Measurements from ENCODE around the gene HTATSF1. TPM values are rescaled to one million over a fixed set of nuclear protein-coding genes. Genes with fewer than 3 reads are reported as not detected.

HTATSF1 gene
- total RNA-seq, 1 donor from 2014 or later: 33.1 TPM

GRCh38 chrX:136529795-136530194, 32.4 kb downstream of the HTATSF1 start:
- Mint-ChIP-seq H3K9me3 (ENCODE audit: unreplicated experiment) (no peaks in the 10 kb centered on the region), H3K27ac (ENCODE audit: unreplicated experiment) (no peak overlapping the region), H3K36me3 (ENCODE audit: low read depth, unreplicated experiment) (no peaks in the 10 kb centered on the region), H3K4me3 (ENCODE audit: unreplicated experiment) (no peak overlapping the region), H3K27me3 (ENCODE audit: low read depth, unreplicated experiment) (no peaks in the 10 kb centered on the region), H3K4me1 (ENCODE audit: low read depth, unreplicated experiment) (peaks cover 4% of the 10 kb centered on the region)
- Histone ChIP-seq H3K27ac (ENCODE audit: low read depth, low read length) (no peak overlapping the region), H3K9ac (ENCODE audit: low read length) (no peak overlapping the region), H3K79me2 (ENCODE audit: insufficient read depth, low read length) (no peaks in the 10 kb centered on the region), H2AFZ (ENCODE audit: low read depth, low read length) (no peak overlapping the region), H4K20me1 (ENCODE audit: insufficient read depth, low read length) (no peaks in the 10 kb centered on the region), H3K4me1 (ENCODE audit: insufficient read depth, low read length) (no peaks in the 10 kb centered on the region), H3K4me3 (ENCODE audit: insufficient read depth, low read depth, low read length) (no peak overlapping the region), H3K36me3 (ENCODE audit: insufficient read depth, low read length) (no peaks in the 10 kb centered on the region), H3K9me3 (ENCODE audit: insufficient read depth, low read depth, low read length) (no peaks in the 10 kb centered on the region), H3K4me2 (ENCODE audit: low read length) (no peak overlapping the region), H3K27me3 (ENCODE audit: insufficient read depth, low read length) (no peaks in the 10 kb centered on the region)
- DNase-seq (ENCODE audit: low read depth) (no peak), FAIRE-seq (peak; percentile 66)
- TF ChIP-seq EZH2 (IDR thresholded peaks at IDR 0.05; ENCODE audit: insufficient read depth, low read length) (no peak), CTCF (IDR thresholded peaks at IDR 0.05; ENCODE audit: insufficient read depth, low read depth, low read length) (no peak)

GRCh38 chrX:136531951-136532350, 34.6 kb downstream of the HTATSF1 start, which contains the start of gene VGLL1:
VGLL1 (plus strand) TSS chrX:136532215; CDS start chrX:136536021, 3,806 bp downstream.
- no peak within 1 kb of the TSS for H3K27ac ChIP-seq (ENCODE audit: low read depth, low read length)
- H3K4me1 Mint-ChIP-seq (ENCODE audit: low read depth, unreplicated experiment): no peaks in the 10 kb centered on the region
- no peak within 1 kb of the TSS for H3K4me3 Mint-ChIP-seq (ENCODE audit: unreplicated experiment)
- no peak for FAIRE-seq
- no peaks in the 10 kb centered on the region for H3K9me3 ChIP-seq (ENCODE audit: insufficient read depth, low read depth, low read length)
- H3K4me2 ChIP-seq (ENCODE audit: low read length): no peak within 1 kb of the TSS
- no peaks in the 10 kb centered on the region for H3K36me3 ChIP-seq (ENCODE audit: insufficient read depth, low read length)
- H3K27ac Mint-ChIP-seq (ENCODE audit: unreplicated experiment): no peak within 1 kb of the TSS
- no peaks in the 10 kb centered on the region for H4K20me1 ChIP-seq (ENCODE audit: insufficient read depth, low read length)
- H2AFZ ChIP-seq (ENCODE audit: low read depth, low read length): no peak within 1 kb of the TSS
- H3K27me3 Mint-ChIP-seq (ENCODE audit: low read depth, unreplicated experiment): no peaks in the 10 kb centered on the region
- DNase-seq (ENCODE audit: low read depth): no peak
- no peaks in the 10 kb centered on the region for H3K79me2 ChIP-seq (ENCODE audit: insufficient read depth, low read length)
- H3K36me3 Mint-ChIP-seq (ENCODE audit: low read depth, unreplicated experiment): no peaks in the 10 kb centered on the region
- no peak within 1 kb of the TSS for H3K9ac ChIP-seq (ENCODE audit: low read length)
- H3K9me3 Mint-ChIP-seq (ENCODE audit: unreplicated experiment): no peaks in the 10 kb centered on the region
- no peaks in the 10 kb centered on the region for H3K27me3 ChIP-seq (ENCODE audit: insufficient read depth, low read length)
- TF ChIP-seq CTCF (IDR thresholded peaks at IDR 0.05; ENCODE audit: insufficient read depth, low read depth, low read length) (no peak), EZH2 (IDR thresholded peaks at IDR 0.05; ENCODE audit: insufficient read depth, low read length) (no peak)
- H3K4me3 ChIP-seq (ENCODE audit: insufficient read depth, low read depth, low read length): no peak within 1 kb of the TSS
- H3K4me1 ChIP-seq (ENCODE audit: insufficient read depth, low read length): no peaks in the 10 kb centered on the region

- no peak overlapping the region for H3K4me3 Mint-ChIP-seq (ENCODE audit: unreplicated experiment)
- no peak overlapping the region for H3K4me3 ChIP-seq (ENCODE audit: insufficient read depth, low read depth, low read length)
- H3K4me1 Mint-ChIP-seq (ENCODE audit: low read depth, unreplicated experiment): peaks cover 7% of the 10 kb centered on the region
- H3K27me3 ChIP-seq (ENCODE audit: insufficient read depth, low read length): no peaks in the 10 kb centered on the region
- H3K27ac Mint-ChIP-seq (ENCODE audit: unreplicated experiment): no peak overlapping the region
- H3K36me3 Mint-ChIP-seq (ENCODE audit: low read depth, unreplicated experiment): no peaks in the 10 kb centered on the region
- H3K9ac ChIP-seq (ENCODE audit: low read length): no peak overlapping the region
- H3K4me1 ChIP-seq (ENCODE audit: insufficient read depth, low read length): no peaks in the 10 kb centered on the region
- DNase-seq (ENCODE audit: low read depth) (no peak), FAIRE-seq (no peak)
- no peaks in the 10 kb centered on the region for H3K9me3 Mint-ChIP-seq (ENCODE audit: unreplicated experiment)
- H3K4me2 ChIP-seq (ENCODE audit: low read length): no peak overlapping the region
- no peaks in the 10 kb centered on the region for H3K27me3 Mint-ChIP-seq (ENCODE audit: low read depth, unreplicated experiment)
- no peaks in the 10 kb centered on the region for H4K20me1 ChIP-seq (ENCODE audit: insufficient read depth, low read length)
- no peaks in the 10 kb centered on the region for H3K79me2 ChIP-seq (ENCODE audit: insufficient read depth, low read length)
- H3K27ac ChIP-seq (ENCODE audit: low read depth, low read length): no peak overlapping the region
- no peak overlapping the region for H2AFZ ChIP-seq (ENCODE audit: low read depth, low read length)
- TF ChIP-seq EZH2 (IDR thresholded peaks at IDR 0.05; ENCODE audit: insufficient read depth, low read length): no peak
- no peak for TF ChIP-seq CTCF (IDR thresholded peaks at IDR 0.05; ENCODE audit: insufficient read depth, low read depth, low read length)
- no peaks in the 10 kb centered on the region for H3K9me3 ChIP-seq (ENCODE audit: insufficient read depth, low read depth, low read length)
- no peaks in the 10 kb centered on the region for H3K36me3 ChIP-seq (ENCODE audit: insufficient read depth, low read length)
Measured at GRCh38 chrX:136534131-136534530, 36.7 kb downstream of the HTATSF1 start.

All from astrocyte (in vitro differentiated cells and primary cell).